Pulmonary artery endothelial cell (primary cell): Measurements from ENCODE around the gene ELAVL4. TPM values are rescaled to one million over a fixed set of nuclear protein-coding genes. Genes with fewer than 3 reads are reported as not detected.

ENCODE experiments used
- DNase-seq: peaks from one replicate; pipeline ENCODE4 v3.0.0-alpha.2; 2011; ENCODE audit warnings: low read depth, low spot score
- total RNA-seq: library from RNA; depleted of rRNA; stranded (reverse); fragments of >200 nt; gene quantifications from 2 replicates; pipeline ENCODE4 v1.2.3, GENCODE V29; 2014

ELAVL4 gene
- not detected in 2 replicates for total RNA-seq

GRCh38 chr1:50108497-50109059, at the start of gene ELAVL4:
ELAVL4 (plus strand) TSS chr1:50108920; CDS start chr1:50109190, 270 bp downstream.
- no peak for DNase-seq

GRCh38 chr1:50060279-50060678, 48.4 kb upstream of the ELAVL4 start:
- no peak for DNase-seq

GRCh38 chr1:50066806-50067205, 41.9 kb upstream of the ELAVL4 start:
- no peak for DNase-seq

- no peak for DNase-seq
These were observed 33.8 kb upstream of the ELAVL4 start for GRCh38 chr1:50074931-50075330.

- no peak for DNase-seq
These were observed 31.4 kb upstream of the ELAVL4 start for GRCh38 chr1:50077273-50077672.

GRCh38 chr1:50080904-50081586, 27.7 kb upstream of the ELAVL4 start:
- no peak for DNase-seq

GRCh38 chr1:50084389-50084788, 24.3 kb upstream of the ELAVL4 start:
- DNase-seq: no peak

- DNase-seq: no peak
These were observed 17.7 kb upstream of the ELAVL4 start for GRCh38 chr1:50091068-50091467.

- no peak for DNase-seq
These were observed 13.0 kb upstream of the ELAVL4 start for GRCh38 chr1:50095716-50096115.

- DNase-seq: no peak
These were observed 11.6 kb upstream of the ELAVL4 start for GRCh38 chr1:50097021-50097679.

GRCh38 chr1:50097791-50098190, 10.9 kb upstream of the ELAVL4 start:
- DNase-seq: no peak

- DNase-seq: no peak
These were observed 10.1 kb upstream of the ELAVL4 start for GRCh38 chr1:50098591-50099021.

GRCh38 chr1:50099654-50100053, 9.1 kb upstream of the ELAVL4 start:
- DNase-seq: no peak

- DNase-seq: no peak
These were observed 5.1 kb upstream of the ELAVL4 start for GRCh38 chr1:50103615-50104081.

- DNase-seq: no peak
These were observed 3.3 kb upstream of the ELAVL4 start for GRCh38 chr1:50105433-50105832.

GRCh38 chr1:50106095-50106761, 2.5 kb upstream of the ELAVL4 start:
- DNase-seq: no peak

GRCh38 chr1:50109116-50109515, 396 bp downstream of the ELAVL4 start:
- DNase-seq: no peak

- no peak for DNase-seq
These were observed 941 bp downstream of the ELAVL4 start for GRCh38 chr1:50109647-50110075.

GRCh38 chr1:50110151-50110550, 1.4 kb downstream of the ELAVL4 start:
- no peak for DNase-seq

GRCh38 chr1:50110656-50111055, 1.9 kb downstream of the ELAVL4 start:
- no peak for DNase-seq

GRCh38 chr1:50111503-50111902, 2.8 kb downstream of the ELAVL4 start:
- no peak for DNase-seq

GRCh38 chr1:50112193-50112592, 3.5 kb downstream of the ELAVL4 start:
- DNase-seq: no peak
